ENCODE measurements around the gene ELSPBP1. TPM values are rescaled to one million over a fixed set of nuclear protein-coding genes. Genes with fewer than 3 reads are reported as not detected.

The ELSPBP1 gene
- polyA plus RNA-seq, 1 of the 3 experiments (the other 2 are of a cell fraction), result not detected

DNA sequence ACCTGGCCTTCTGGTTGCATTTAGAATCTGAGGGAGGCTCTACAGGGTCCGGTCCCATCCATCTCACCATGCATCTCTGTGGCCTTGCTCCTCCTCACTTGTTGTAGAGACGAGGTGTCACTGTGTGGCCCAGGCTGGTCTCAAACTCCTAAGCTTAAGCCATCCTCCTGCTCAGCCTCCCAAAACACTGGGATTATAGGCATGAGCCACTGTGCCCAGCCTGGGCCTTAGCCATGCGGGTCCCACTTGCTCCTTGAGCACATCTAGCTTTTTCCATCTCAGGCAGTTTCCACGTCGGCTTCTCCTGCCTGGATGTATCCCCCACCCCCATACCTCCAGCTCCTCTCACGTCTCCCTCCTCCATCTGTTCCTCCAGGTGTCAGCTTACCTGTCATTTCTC is 9.8 kb downstream of the ELSPBP1 start:
- no peaks in the 10 kb centered on the region for H3F3A ChIP-seq (replicated peaks; ENCODE audit: insufficient read depth)
- no peak for DNase-seq
- H3K4me2 ChIP-seq, result no peak overlapping the region
- no peak overlapping the region for H3K27ac ChIP-seq (ENCODE audit: low read depth in 2 of 2, low read length in 1 of 2)
- no peaks in the 10 kb centered on the region for H3K36me3 ChIP-seq (replicated peaks in 1 of 2; ENCODE audit: control insufficient read depth in 1 of 2, insufficient read depth in 2 of 2, low read length in 1 of 2)
- no peak overlapping the region for H2AFZ ChIP-seq (ENCODE audit: low read depth)
- no peak overlapping the region for H3K9ac ChIP-seq
- H3K9me3 ChIP-seq, result no peaks in the 10 kb centered on the region
- H3K27me3 ChIP-seq (ENCODE audit: insufficient read depth), result peaks cover 20% of the 10 kb centered on the region; the same call in 1 of the 2 replicates
- H3K4me3 ChIP-seq (ENCODE audit: low read depth in 2 of 2, low read length in 1 of 2), result no peak overlapping the region
- H4K20me1 ChIP-seq (ENCODE audit: insufficient read depth), result no peaks in the 10 kb centered on the region
- no peaks in the 10 kb centered on the region for H3K4me1 ChIP-seq (ENCODE audit: control insufficient read depth in 1 of 2, insufficient read depth in 2 of 2, low read depth in 1 of 2, low read length in 1 of 2)
- no peaks in the 10 kb centered on the region for H3K9me2 ChIP-seq
- ChIA-PET CTCF (no interaction called here), POLR2A (no interaction called here)
- WGBS (ENCODE audit: low lambda C conversion rate), result 9% methylated on average over 4 of the region's 6 CpGs
- TF ChIP-seq RFX5 (IDR thresholded peaks at IDR 0.05; ENCODE audit: low read length), result no peak
- no peaks in the 10 kb centered on the region for H3K79me2 ChIP-seq (ENCODE audit: insufficient read depth)

DNA sequence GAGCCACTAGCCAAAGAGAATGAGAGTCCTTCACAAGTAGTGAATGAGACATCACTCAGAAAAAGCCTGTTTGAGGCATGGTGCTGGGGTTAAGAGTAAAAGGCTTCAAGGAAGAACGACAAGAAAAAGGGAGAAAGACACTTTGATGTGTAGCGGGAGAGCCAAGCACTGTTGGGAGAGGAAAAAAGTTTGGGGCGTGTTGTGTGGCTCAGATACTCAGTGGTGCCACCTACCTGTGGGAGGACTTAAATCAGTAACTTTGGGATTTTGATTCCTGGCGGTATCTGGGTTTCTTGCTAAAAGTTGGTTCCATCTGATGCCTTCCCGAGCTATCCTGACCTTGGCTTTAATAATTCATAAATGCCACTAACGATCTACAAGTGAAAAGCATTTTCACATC is 12.3 kb downstream of the ELSPBP1 start:
- H3K36me3 ChIP-seq (replicated peaks in 1 of 2; ENCODE audit: control insufficient read depth in 1 of 2, insufficient read depth in 2 of 2, low read length in 1 of 2), result no peaks in the 10 kb centered on the region
- TF ChIP-seq, protein P1, sequence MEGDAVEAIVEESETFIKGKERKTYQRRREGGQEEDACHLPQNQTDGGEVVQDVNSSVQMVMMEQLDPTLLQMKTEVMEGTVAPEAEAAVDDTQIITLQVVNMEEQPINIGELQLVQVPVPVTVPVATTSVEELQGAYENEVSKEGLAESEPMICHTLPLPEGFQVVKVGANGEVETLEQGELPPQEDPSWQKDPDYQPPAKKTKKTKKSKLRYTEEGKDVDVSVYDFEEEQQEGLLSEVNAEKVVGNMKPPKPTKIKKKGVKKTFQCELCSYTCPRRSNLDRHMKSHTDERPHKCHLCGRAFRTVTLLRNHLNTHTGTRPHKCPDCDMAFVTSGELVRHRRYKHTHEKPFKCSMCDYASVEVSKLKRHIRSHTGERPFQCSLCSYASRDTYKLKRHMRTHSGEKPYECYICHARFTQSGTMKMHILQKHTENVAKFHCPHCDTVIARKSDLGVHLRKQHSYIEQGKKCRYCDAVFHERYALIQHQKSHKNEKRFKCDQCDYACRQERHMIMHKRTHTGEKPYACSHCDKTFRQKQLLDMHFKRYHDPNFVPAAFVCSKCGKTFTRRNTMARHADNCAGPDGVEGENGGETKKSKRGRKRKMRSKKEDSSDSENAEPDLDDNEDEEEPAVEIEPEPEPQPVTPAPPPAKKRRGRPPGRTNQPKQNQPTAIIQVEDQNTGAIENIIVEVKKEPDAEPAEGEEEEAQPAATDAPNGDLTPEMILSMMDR (IDR thresholded peaks at IDR 0.05), result peak; percentile 52
- TF ChIP-seq RXRA (IDR thresholded peaks at IDR 0.05; ENCODE audit: borderline replicate concordance, low read depth), result no peak
- POLR2A ChIA-PET, result no interaction called here
- H2AFZ ChIP-seq (ENCODE audit: low read depth), result peak overlapping the region; percentile 55; the same call in 1 of the 2 replicates
- H3K27ac ChIP-seq (ENCODE audit: low read depth in 2 of 2, low read length in 1 of 2), result no peak overlapping the region
- peaks cover 20% of the 10 kb centered on the region; the same call in 1 of the 2 replicates for H3K27me3 ChIP-seq (ENCODE audit: insufficient read depth)
- no peaks in the 10 kb centered on the region for H3K9me2 ChIP-seq
- H3K9ac ChIP-seq, result no peak overlapping the region
- no peak overlapping the region for H3K4me3 ChIP-seq (ENCODE audit: low read depth in 2 of 2, low read length in 1 of 2)
- CTCF ChIA-PET, result no interaction called here
- no peak overlapping the region for H3K4me2 ChIP-seq
- H4K20me1 ChIP-seq (ENCODE audit: insufficient read depth), result no peaks in the 10 kb centered on the region
- no peaks in the 10 kb centered on the region for H3K4me1 ChIP-seq (ENCODE audit: control insufficient read depth in 1 of 2, insufficient read depth in 2 of 2, low read depth in 1 of 2, low read length in 1 of 2)
- H3K9me3 ChIP-seq, result no peaks in the 10 kb centered on the region
- no peaks in the 10 kb centered on the region for H3F3A ChIP-seq (replicated peaks; ENCODE audit: insufficient read depth)
- WGBS (ENCODE audit: low lambda C conversion rate), result 27% methylated on average over 6 of the region's 6 CpGs
- no peak for DNase-seq
- H3K79me2 ChIP-seq (ENCODE audit: insufficient read depth), result no peaks in the 10 kb centered on the region

DNA sequence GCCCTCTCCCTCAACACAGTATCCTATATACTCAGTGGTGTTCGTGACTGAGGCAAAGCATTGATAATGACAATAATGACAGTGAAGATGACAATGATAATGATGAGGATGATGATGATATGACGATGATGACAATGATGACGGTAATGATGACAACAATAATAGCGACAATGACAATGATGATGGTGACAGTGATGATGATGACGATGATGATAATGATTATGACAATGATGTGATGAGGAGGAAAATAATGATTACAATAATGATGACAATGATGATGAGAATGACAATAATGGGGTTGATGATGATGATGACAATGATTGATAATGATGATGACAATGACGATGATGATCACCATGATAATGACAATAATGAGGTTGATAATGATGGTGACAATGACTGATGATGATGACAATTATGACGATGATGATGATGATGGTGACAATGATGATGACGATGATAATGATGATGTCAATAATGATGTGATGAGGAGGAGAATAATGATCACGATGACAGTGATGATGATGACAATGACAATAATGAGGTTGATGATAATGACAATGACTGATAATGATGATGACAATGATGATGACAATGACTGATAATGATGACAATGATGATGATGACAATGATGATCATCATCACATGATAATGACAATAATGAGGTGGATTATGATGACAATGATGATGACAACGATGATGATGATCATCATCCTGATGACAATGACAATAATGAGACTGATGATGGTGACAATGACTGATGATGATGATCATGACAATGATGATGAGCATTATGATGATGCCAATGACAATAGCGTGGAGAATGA is 16.7 kb downstream of the ELSPBP1 start:
- CTCF ChIA-PET, result no interaction called here
- POLR2A ChIA-PET, result no interaction called here
- TF ChIP-seq NFIC (IDR thresholded peaks at IDR 0.05; ENCODE audit: borderline replicate concordance), result no peak
- TF ChIP-seq, protein P2, sequence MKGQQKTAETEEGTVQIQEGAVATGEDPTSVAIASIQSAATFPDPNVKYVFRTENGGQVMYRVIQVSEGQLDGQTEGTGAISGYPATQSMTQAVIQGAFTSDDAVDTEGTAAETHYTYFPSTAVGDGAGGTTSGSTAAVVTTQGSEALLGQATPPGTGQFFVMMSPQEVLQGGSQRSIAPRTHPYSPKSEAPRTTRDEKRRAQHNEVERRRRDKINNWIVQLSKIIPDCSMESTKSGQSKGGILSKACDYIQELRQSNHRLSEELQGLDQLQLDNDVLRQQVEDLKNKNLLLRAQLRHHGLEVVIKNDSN (IDR thresholded peaks at IDR 0.05; ENCODE audit: borderline replicate concordance, low read depth), result no peak
- no peak for TF ChIP-seq RCOR1 (IDR thresholded peaks at IDR 0.05; ENCODE audit: low read length)
- no peak for TF ChIP-seq FOSL2 (IDR thresholded peaks at IDR 0.05; ENCODE audit: borderline replicate concordance, low read depth)
- TF ChIP-seq ELF1 (IDR thresholded peaks at IDR 0.05), result no peak
- TF ChIP-seq MEF2A (IDR thresholded peaks at IDR 0.05; ENCODE audit: borderline replicate concordance, low read depth), result no peak
- no peak for TF ChIP-seq CHD2 (IDR thresholded peaks at IDR 0.05; ENCODE audit: low read length, partially characterized antibody)
- TF ChIP-seq TEAD4 (IDR thresholded peaks at IDR 0.05; ENCODE audit: borderline replicate concordance, insufficient read depth), result no peak
- TF ChIP-seq FOXM1 (IDR thresholded peaks at IDR 0.05; ENCODE audit: low read depth), result no peak
- no peak for TF ChIP-seq SIN3A (IDR thresholded peaks at IDR 0.05; ENCODE audit: borderline replicate concordance, low read depth, low read length)
- TF ChIP-seq RXRA (IDR thresholded peaks at IDR 0.05; ENCODE audit: borderline replicate concordance, low read depth), result no peak
- TF ChIP-seq, protein P1 (IDR thresholded peaks at IDR 0.05), result no peak
- no peak for TF ChIP-seq EZH2phosphoT487 (IDR thresholded peaks at IDR 0.05; ENCODE audit: borderline replicate concordance, low read depth)
- TF ChIP-seq, protein P3, sequence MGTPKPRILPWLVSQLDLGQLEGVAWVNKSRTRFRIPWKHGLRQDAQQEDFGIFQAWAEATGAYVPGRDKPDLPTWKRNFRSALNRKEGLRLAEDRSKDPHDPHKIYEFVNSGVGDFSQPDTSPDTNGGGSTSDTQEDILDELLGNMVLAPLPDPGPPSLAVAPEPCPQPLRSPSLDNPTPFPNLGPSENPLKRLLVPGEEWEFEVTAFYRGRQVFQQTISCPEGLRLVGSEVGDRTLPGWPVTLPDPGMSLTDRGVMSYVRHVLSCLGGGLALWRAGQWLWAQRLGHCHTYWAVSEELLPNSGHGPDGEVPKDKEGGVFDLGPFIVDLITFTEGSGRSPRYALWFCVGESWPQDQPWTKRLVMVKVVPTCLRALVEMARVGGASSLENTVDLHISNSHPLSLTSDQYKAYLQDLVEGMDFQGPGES (IDR thresholded peaks at IDR 0.05; ENCODE audit: low read depth, low read length), result no peak

More for the DNA sequence above, 16.7 kb downstream of the ELSPBP1 start:
- Histone ChIP-seq H3K79me2 (ENCODE audit: insufficient read depth) (no peaks in the 10 kb centered on the region), H2AFZ (ENCODE audit: low read depth) (no peak overlapping the region), H3K27ac (ENCODE audit: low read depth in 2 of 2, low read length in 1 of 2) (no peak overlapping the region), H3K4me2 (no peak overlapping the region), H3F3A (replicated peaks; ENCODE audit: insufficient read depth) (no peaks in the 10 kb centered on the region), H3K27me3 (ENCODE audit: insufficient read depth) (peaks cover 13% of the 10 kb centered on the region; the same call in 1 of the 2 replicates), H4K20me1 (ENCODE audit: insufficient read depth) (no peaks in the 10 kb centered on the region), H3K9ac (no peak overlapping the region), H3K4me1 (ENCODE audit: control insufficient read depth in 1 of 2, insufficient read depth in 2 of 2, low read depth in 1 of 2, low read length in 1 of 2) (no peaks in the 10 kb centered on the region), H3K4me3 (ENCODE audit: low read depth in 2 of 2, low read length in 1 of 2) (no peak overlapping the region), H3K36me3 (replicated peaks in 1 of 2; ENCODE audit: control insufficient read depth in 1 of 2, insufficient read depth in 2 of 2, low read length in 1 of 2) (no peaks in the 10 kb centered on the region), H3K9me3 (no peaks in the 10 kb centered on the region), H3K9me2 (no peaks in the 10 kb centered on the region)
- 26% methylated on average over 11 of the region's 11 CpGs for WGBS (ENCODE audit: low lambda C conversion rate)
- no peak for DNase-seq
